Activated CD8-positive, alpha-beta T cell treated with anti-CD3 and anti-CD28 coated beads for 36 hours (primary cell): ENCODE data around the gene SLC19A1. TPM values are rescaled to one million over a fixed set of nuclear protein-coding genes. Genes with fewer than 3 reads are reported as not detected.
"Not testable (repeated sequence)": the region's sequence is repeated elsewhere in the genome, so short reads cannot be mapped to it uniquely, and the experiment has no call there.

Source experiments
- ATAC-seq: fragments of 200-7000 bp; cut with Tn5 transposase; one replicate; pipeline ENCODE4 v1.10.0; 2021; ENCODE audit warnings: mild to moderate bottlenecking, moderate library complexity
- CTCF ChIA-PET: fragments of 350-600 bp; sonication (Branson Sonifier 250); formaldehyde crosslinking; loops from one replicate; lab custom pipeline; 2021; ENCODE audit warnings: antibody characterized with exemption; lab: Charles Lee
- POLR2A ChIA-PET: fragments of 350-600 bp; sonication (Branson Sonifier 250); formaldehyde crosslinking; loops from one replicate; lab custom pipeline; 2021; ENCODE audit warnings: antibody characterized with exemption; lab: Charles Lee
- DNase-seq: peaks from one replicate; pipeline ENCODE4 v3.0.0-alpha.2; 2020
- H3K27ac Mint-ChIP-seq: one replicate; pipeline ENCODE4 v1.8.0; 2021; ENCODE audit warnings: mild to moderate bottlenecking, mixed read lengths
- H3K27me3 Mint-ChIP-seq: one replicate; pipeline ENCODE4 v1.8.0; 2021; ENCODE audit warnings: mixed read lengths
- H3K36me3 Mint-ChIP-seq: one replicate; pipeline ENCODE4 v1.8.0; 2021; ENCODE audit warnings: low read depth, mixed read lengths
- H3K4me1 Mint-ChIP-seq: one replicate; pipeline ENCODE4 v1.8.0; 2021; ENCODE audit warnings: low read depth, mixed read lengths
- H3K4me3 Mint-ChIP-seq: one replicate; pipeline ENCODE4 v1.8.0; 2021; ENCODE audit warnings: mild to moderate bottlenecking, moderate library complexity, mixed read lengths
- H3K9me3 Mint-ChIP-seq: one replicate; pipeline ENCODE4 v1.8.0; 2021; ENCODE audit warnings: mixed read lengths
- intact Hi-C: fragments of 100-400 bp; cut with micrococcal nuclease; formaldehyde crosslinking; loops from one replicate; pipeline ENCODE4 v1.10.0; 2022
- total RNA-seq, 2 experiments: library from RNA; stranded (reverse); gene quantifications; one replicate each; pipeline ENCODE4 v1.2.3, GENCODE V29; 2021
- TF ChIP-seq, protein P1 (sequence below): fragments of 200-600 bp; IDR thresholded peaks from one replicate; pipeline ENCODE4 v1.8.0; 2022; ENCODE audit warnings: antibody characterized with exemption, mild to moderate bottlenecking

Gene SLC19A1
- total RNA-seq, 2 experiments from 2014 or later = 40.1 to 46.1 TPM

DNA sequence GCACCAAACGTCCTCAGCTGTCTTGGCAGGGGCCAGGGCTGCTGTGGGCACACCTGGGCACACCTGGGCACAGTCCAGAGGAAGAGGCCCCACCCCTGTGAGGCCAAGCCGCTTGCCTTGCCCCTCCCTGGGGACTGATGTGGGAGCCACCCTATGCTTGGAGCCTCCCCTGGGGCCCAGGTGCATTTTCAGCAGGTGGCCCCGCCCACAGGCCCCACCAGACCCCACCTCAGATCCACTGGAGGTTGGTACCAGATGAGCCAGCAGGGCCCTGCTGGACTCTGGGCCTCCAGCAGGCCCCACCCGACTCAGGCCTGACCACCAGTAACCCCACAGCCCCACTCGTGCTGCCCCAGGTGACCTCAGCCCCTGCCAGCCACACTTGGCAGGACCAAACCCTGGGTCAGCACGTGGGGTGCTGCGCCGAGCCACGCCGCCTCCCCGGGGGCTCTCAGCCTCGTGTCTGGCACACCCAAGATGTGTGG is 8.8 kb downstream of the SLC19A1 start:
- Mint-ChIP-seq H3K4me3 (no peak overlapping the region), H3K36me3 (peaks cover 30% of the 10 kb centered on the region), H3K27me3 (no peaks in the 10 kb centered on the region), H3K9me3 (no peaks in the 10 kb centered on the region), H3K4me1 (peaks cover 15% of the 10 kb centered on the region), H3K27ac (no peak overlapping the region)
- no peak for ATAC-seq
- TF ChIP-seq, protein P1, sequence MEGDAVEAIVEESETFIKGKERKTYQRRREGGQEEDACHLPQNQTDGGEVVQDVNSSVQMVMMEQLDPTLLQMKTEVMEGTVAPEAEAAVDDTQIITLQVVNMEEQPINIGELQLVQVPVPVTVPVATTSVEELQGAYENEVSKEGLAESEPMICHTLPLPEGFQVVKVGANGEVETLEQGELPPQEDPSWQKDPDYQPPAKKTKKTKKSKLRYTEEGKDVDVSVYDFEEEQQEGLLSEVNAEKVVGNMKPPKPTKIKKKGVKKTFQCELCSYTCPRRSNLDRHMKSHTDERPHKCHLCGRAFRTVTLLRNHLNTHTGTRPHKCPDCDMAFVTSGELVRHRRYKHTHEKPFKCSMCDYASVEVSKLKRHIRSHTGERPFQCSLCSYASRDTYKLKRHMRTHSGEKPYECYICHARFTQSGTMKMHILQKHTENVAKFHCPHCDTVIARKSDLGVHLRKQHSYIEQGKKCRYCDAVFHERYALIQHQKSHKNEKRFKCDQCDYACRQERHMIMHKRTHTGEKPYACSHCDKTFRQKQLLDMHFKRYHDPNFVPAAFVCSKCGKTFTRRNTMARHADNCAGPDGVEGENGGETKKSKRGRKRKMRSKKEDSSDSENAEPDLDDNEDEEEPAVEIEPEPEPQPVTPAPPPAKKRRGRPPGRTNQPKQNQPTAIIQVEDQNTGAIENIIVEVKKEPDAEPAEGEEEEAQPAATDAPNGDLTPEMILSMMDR = no peak
- no peak for DNase-seq
- intact Hi-C loops = no loop called here
- ChIA-PET CTCF (no interaction called here), POLR2A (interaction anchor here (1.2 kb wide), 1 partner anchor 18 kb away, joined by 3 read pairs; no protein-coding TSS in a partner anchor)

DNA sequence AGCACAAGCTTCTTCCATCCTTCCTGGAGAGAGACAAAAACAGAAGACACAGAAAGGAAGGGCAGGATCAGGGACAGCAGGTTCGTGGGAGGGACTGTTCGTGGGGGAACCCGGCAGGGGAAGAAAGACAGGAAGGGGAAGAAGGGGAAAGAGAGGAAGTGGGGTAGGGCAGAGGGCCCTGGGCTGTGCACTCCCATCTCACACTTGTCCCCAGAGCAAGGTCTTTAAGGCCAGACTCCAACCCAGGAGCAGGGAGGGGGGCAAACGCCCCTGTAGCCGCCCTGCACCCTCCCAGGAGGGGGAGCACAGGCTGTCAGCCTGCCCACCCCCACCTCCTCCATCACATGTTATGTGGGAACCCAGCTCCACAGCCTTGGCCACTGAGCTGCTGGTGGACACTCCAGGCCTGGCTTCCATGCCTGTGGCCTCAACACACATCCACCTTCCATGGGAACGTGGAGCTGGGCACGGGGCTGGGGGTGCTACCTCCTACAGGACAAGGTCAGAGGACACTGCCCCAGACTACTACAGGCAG is 9.3 kb downstream of the SLC19A1 start:
- CTCF ChIA-PET = no interaction called here
- H3K27ac Mint-ChIP-seq = peak overlapping the region; percentile 81
- intact Hi-C loops = no loop called here

GRCh38 chr21:45531393-45532215 is 10.6 kb downstream of the SLC19A1 start:
- no peak overlapping the region for H3K27ac Mint-ChIP-seq
- H3K4me3 Mint-ChIP-seq = no peak overlapping the region
- ATAC-seq (no peak), DNase-seq (no peak)
- peaks cover 15% of the 10 kb centered on the region for H3K4me1 Mint-ChIP-seq
- ChIA-PET CTCF (no interaction called here), POLR2A (interaction anchor here (1.0 to 1.2 kb wide), 2 partner anchors 13 to 17 kb away, joined by 3 to 4 read pairs; no protein-coding TSS in a partner anchor)
- H3K9me3 Mint-ChIP-seq = no peaks in the 10 kb centered on the region
- TF ChIP-seq, protein P1 = no peak
- no peaks in the 10 kb centered on the region for H3K27me3 Mint-ChIP-seq
- peaks cover 32% of the 10 kb centered on the region for H3K36me3 Mint-ChIP-seq
- intact Hi-C loops = no loop called here

More for the DNA sequence above, 9.3 kb downstream of the SLC19A1 start:
- peaks cover 15% of the 10 kb centered on the region for H3K4me1 Mint-ChIP-seq
- no peaks in the 10 kb centered on the region for H3K9me3 Mint-ChIP-seq
- POLR2A ChIA-PET = interaction anchor here (1.0 kb wide), 1 partner anchor 18 kb away, joined by 4 read pairs; no protein-coding TSS in a partner anchor
- ATAC-seq (no peak), DNase-seq (no peak)
- H3K4me3 Mint-ChIP-seq = no peak overlapping the region
- H3K27me3 Mint-ChIP-seq = no peaks in the 10 kb centered on the region
- TF ChIP-seq, protein P1 = no peak
- peaks cover 31% of the 10 kb centered on the region for H3K36me3 Mint-ChIP-seq

GRCh38 chr21:45531114-45531392 is 11.2 kb downstream of the SLC19A1 start:
- peaks cover 29% of the 10 kb centered on the region for H3K36me3 Mint-ChIP-seq
- ATAC-seq, H3K27me3 Mint-ChIP-seq, H3K4me1 Mint-ChIP-seq, CTCF ChIA-PET, intact Hi-C loops, H3K4me3 Mint-ChIP-seq, DNase-seq, H3K9me3 Mint-ChIP-seq, H3K27ac Mint-ChIP-seq: not testable (repeated sequence)
- POLR2A ChIA-PET = interaction anchor here (1.2 kb wide), 1 partner anchor 12 kb away, joined by 3 read pairs; no protein-coding TSS in a partner anchor

DNA sequence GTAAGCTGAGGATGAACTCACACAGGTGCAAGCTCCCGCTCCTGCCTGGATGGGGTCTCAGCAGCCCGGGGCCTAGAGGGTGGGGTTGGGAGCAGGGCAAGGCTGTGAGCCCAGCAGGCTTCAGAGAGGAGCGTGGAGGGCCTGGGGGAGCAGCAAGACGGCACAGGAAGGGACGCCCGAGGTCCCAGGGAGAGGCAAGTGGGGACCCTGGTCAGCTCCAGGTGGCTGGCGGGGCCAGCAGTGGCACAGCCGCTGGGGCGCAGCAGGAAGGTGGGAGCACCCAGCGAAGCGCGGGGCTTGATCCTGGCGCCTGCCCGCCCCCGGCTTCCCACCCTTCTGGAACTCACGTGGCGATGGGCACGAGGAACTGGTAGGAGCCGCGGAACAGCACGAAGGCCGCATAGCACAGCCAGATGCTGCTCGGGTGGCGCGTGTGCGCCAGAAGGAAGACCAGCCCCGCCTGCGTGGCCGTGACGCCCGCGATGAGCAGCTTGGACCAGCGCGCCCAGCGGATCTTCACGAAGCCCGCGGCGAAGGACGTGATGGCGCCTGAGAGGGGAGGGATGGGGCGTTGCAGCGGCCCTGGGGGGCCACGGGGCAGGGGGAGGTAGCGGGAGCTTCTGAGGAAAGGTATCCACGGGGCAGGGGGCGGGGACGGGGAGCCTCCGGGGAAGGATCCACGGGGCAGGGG is 11.7 kb downstream of the SLC19A1 start:
- Mint-ChIP-seq H3K27ac (no peak overlapping the region), H3K9me3 (no peaks in the 10 kb centered on the region), H3K4me1 (peaks cover 7% of the 10 kb centered on the region), H3K27me3 (no peaks in the 10 kb centered on the region), H3K4me3 (no peak overlapping the region), H3K36me3 (peaks cover 26% of the 10 kb centered on the region)
- intact Hi-C loops = no loop called here
- CTCF ChIA-PET = no interaction called here
- TF ChIP-seq, protein P1 = no peak
- ATAC-seq (no peak), DNase-seq (no peak)
- POLR2A ChIA-PET = no interaction called here
